ENCODE results near the gene NPB.

NPB gene

DNA sequence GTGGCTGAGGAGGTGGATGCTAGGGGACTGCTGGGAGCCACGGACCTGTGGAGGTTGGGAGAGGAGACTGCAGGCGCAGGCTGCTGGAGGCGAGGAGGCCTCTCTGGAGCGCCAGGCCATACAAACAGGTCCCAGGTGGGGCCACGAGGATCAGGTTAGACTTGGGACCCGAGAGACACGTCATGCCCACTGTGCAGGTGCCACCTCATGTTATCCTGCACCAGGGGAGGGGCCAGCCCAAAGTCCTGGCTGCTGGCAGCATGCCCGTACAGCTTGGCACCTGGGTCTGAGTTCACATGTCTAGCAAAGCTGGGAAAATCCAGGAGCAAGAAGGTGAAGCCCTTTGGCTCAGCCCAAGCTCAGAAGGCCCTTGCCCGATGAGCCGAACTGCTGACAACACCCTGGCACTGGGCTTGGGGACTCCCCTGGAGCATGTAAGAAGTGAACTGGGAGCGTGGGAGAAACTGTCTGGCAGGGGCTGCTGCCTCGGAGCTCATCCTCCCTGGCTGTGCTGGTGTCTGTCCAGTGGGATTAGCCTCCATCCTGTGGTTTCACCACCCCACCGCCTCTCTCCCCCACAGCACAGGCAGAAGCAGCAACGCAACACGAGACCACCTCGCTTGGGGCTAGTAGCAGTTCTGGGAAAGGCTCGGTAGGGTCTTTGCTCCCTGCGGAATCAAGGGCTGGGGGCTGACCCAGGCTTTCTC is 36.2 kb upstream of the NPB start:
- TF ChIP-seq, protein P1, sequence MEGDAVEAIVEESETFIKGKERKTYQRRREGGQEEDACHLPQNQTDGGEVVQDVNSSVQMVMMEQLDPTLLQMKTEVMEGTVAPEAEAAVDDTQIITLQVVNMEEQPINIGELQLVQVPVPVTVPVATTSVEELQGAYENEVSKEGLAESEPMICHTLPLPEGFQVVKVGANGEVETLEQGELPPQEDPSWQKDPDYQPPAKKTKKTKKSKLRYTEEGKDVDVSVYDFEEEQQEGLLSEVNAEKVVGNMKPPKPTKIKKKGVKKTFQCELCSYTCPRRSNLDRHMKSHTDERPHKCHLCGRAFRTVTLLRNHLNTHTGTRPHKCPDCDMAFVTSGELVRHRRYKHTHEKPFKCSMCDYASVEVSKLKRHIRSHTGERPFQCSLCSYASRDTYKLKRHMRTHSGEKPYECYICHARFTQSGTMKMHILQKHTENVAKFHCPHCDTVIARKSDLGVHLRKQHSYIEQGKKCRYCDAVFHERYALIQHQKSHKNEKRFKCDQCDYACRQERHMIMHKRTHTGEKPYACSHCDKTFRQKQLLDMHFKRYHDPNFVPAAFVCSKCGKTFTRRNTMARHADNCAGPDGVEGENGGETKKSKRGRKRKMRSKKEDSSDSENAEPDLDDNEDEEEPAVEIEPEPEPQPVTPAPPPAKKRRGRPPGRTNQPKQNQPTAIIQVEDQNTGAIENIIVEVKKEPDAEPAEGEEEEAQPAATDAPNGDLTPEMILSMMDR (IDR thresholded peaks at IDR 0.05; ENCODE audit: unreplicated experiment in 3 of 3): no peak
- H3K4me3 Mint-ChIP-seq: peak overlapping the region in 2 of 3 experiments; percentile 23 to 25
- no peak overlapping the region for H3K27ac Mint-ChIP-seq
- H3K9me3 Mint-ChIP-seq: no peaks in the 10 kb centered on the region
- peaks cover 24% of the 10 kb centered on the region for H3K4me1 Mint-ChIP-seq
- no peaks in the 10 kb centered on the region for H3K27me3 Mint-ChIP-seq (ENCODE audit: low read depth)
- H3K36me3 Mint-ChIP-seq (ENCODE audit: low read depth): peaks cover 8% of the 10 kb centered on the region

DNA sequence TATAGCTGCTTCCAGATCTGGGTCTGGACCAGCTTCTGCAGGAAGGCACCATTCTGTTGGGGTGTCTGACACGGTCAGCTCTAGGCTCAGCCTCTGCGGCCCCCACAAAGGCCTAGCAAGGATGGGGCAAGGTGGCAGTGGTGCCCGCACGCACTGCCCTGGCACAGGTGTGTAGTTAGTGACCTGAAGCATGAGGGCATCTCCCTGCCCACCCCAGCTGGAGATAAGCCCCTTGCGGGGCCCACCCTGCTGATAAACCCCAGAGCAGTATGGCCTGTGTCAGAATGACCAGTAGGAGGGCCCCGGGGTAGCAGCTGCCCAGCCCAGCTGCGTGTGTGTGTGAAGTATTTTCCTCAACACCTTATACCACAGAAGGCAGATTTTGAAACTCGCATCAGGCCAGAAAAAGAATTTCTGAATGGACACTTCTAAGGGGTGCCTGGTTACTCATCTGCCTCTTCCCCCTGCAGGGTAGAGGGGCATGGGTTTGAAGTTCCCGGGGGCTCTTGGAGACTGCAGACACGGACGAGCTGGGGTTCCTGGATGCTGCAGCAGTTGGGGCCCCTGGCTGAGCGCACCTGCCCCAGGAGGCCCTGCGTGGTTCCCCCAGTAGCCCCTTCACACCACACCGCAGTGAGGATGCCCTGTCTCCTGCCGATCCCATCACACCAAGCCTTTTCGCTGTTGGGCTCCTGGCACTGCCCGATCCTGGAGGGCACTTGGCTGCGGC is 35.4 kb upstream of the NPB start:
- TF ChIP-seq, protein P1 (IDR thresholded peaks at IDR 0.05; ENCODE audit: unreplicated experiment in 3 of 3): no peak
- Mint-ChIP-seq H3K36me3 (ENCODE audit: low read depth) (peaks cover 8% of the 10 kb centered on the region), H3K9me3 (no peaks in the 10 kb centered on the region), H3K4me3 (peak overlapping the region in 2 of 3 experiments; percentile 48 to 71), H3K4me1 (peaks cover 24% of the 10 kb centered on the region), H3K27ac (peak overlapping the region in 1 of 3 experiments; percentile 69), H3K27me3 (ENCODE audit: low read depth) (no peaks in the 10 kb centered on the region)

DNA sequence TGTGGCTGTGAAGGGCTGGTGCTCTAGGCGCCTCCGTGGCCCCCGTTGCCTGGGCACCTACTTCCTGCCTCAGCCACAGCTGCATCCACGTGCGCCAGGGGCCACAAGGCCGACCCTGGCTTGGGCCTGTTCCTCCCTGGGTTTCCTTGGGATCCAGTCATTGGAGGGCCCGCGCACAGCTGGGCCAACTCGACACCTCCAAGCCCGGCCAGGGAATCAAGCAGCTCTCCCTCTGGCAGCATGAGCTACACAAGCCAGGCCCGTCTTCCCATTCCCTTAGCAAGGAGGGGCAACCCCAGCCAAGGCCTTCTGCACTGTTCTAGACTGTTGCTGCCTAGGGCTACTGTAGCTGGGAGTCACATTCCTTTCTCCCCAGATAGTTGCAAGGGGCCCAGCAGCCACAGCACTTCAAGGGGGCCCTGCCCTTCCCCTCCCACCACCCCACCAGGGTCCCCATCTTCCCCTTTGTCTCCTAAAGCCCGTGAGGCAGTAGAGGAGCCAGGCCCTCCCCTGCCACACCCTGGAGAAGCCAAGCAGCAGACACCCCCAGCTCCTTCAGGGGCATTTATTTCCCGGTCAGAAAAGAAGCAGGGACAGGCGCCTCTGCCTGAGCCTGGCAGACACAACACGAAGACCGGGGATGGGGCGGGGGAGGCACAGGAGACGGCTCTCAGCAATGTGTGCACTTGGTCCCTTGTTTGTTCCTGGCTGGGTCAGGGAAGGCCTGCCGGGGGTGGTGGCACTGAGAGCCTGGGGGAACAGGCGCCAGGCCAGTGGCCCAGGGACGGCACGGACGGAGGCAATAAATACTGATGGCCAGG is 34.7 kb upstream of the NPB start:
- TF ChIP-seq, protein P1 (IDR thresholded peaks at IDR 0.05; ENCODE audit: unreplicated experiment in 3 of 3): no peak
- Mint-ChIP-seq H3K9me3 (no peaks in the 10 kb centered on the region), H3K27me3 (ENCODE audit: low read depth) (no peaks in the 10 kb centered on the region), H3K27ac (peak overlapping the region in 2 of 3 experiments; percentile 49 to 66), H3K36me3 (ENCODE audit: low read depth) (peaks cover 8% of the 10 kb centered on the region), H3K4me3 (peak overlapping the region; percentile 17 to 65 (median 34)), H3K4me1 (peaks cover 24% of the 10 kb centered on the region)

DNA sequence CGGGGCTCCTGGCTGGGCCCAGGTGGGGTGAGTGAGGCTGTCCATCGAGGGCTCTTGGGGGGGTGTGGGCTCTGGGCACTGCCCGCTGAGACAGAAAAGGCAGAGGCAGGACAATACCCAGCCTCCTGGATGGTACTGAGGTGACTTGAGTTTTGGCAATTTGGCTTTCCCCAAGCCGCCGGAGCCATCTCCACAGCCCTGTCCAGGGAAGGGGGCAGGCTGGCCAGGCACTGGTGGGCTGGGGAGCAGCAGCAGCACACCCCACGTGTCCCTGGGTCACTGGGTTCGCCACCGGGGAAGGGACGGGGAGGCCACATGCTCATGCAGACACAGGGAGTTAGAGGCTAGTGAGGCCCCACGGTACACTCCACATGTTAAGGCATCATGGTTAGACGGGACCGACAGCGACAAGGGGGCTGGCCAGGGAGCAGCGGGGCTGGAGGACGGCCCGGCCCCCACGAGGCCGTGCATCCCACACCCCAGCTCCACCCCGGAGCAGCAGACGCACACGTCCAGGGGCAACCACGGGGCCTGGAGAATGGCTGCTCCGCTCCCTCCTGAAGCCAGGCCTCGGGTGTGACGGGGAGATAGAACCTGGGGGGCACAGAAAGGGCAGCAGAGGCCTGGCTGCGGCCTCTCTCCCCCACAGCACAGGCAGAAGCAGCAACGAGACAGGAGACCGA is 33.9 kb upstream of the NPB start:
- Mint-ChIP-seq H3K4me1 (peaks cover 18% of the 10 kb centered on the region), H3K27ac (peak overlapping the region in 2 of 3 experiments; percentile 43 to 74), H3K4me3 (peak overlapping the region; percentile 49 to 71 (median 60)), H3K9me3 (no peaks in the 10 kb centered on the region), H3K27me3 (ENCODE audit: low read depth) (no peaks in the 10 kb centered on the region), H3K36me3 (ENCODE audit: low read depth) (peaks cover 8% of the 10 kb centered on the region)
- TF ChIP-seq, protein P1 (IDR thresholded peaks at IDR 0.05; ENCODE audit: unreplicated experiment in 3 of 3): no peak

DNA sequence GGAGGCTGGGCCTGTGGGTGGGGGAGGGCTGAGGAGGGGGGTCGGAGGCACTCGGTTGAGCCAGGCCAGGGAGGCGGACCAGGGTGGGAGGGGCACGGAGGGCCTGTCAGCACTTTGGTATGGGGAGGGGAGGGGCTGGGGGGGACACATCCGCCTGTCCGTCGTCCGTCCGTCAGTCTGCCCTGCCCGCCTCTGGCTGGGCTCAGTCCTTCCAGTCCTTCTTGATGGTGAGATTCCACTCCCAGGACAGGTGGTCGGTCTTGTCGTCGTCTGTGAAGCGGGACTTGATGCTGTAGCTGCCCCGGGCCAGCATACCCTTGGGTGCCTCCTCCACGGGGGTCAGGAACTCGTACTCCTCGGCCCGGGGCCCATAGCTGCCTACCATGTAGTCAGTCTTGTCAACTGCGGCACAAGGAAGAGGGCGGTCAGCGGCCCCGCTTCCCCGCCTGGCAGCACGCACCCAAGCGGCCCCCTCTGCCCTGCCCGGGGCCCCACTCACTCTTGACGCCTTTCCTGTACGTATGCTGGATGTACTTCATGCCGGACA is 33.3 kb upstream of the NPB start:
- Mint-ChIP-seq H3K27me3 (ENCODE audit: low read depth) (no peaks in the 10 kb centered on the region), H3K4me3 (peak overlapping the region; percentile 14 to 93 (median 82)), H3K27ac (peak overlapping the region in 2 of 3 experiments; percentile 59 to 74), H3K36me3 (ENCODE audit: low read depth) (peaks cover 3% of the 10 kb centered on the region), H3K9me3 (no peaks in the 10 kb centered on the region), H3K4me1 (peaks cover 12% of the 10 kb centered on the region)
- TF ChIP-seq, protein P1 (IDR thresholded peaks at IDR 0.05; ENCODE audit: unreplicated experiment in 3 of 3): no peak
